OCI-LY7 (cell line): Measurements from ENCODE around the gene CDK11B.

ENCODE experiments used
- CTCF ChIP-seq: fragments of 200-600 bp; sonication (generic); conservative IDR thresholded peaks from 2 replicates; pipeline ENCODE4 v1.5.1; 2014; ENCODE audit warnings: mild to moderate bottlenecking, antibody characterized with exemption, low read length, moderate library complexity, mixed read lengths
- EZH2phosphoT487 ChIP-seq: fragments of 200-600 bp; sonication (generic); IDR thresholded peaks from 2 replicates; pipeline ENCODE4 v1.6.1; 2018; ENCODE audit warnings: low read depth, borderline replicate concordance, mild to moderate bottlenecking, mixed run types, antibody characterized with exemption, low read length, moderate library complexity, mixed read lengths

DNA sequence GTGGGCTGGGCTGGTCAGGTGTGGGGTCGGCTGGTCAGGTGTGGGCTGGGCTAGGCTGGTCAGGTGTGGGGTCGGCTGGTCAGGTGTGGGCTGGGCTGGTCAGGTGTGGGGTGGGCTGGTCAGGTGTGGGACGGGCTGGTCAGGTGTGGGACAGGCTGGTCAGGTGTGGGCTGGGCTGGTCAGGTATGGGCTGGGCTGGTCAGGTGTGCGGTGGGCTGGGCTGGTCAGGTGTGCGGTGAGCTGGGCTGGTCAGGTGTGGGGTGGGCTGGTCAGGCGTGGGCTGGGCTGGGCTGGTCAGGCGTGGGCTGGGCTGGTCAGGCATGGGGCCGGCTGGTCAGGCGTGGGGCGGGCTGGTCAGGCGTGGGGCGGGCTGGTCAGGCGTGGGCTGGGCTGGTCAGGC, 52.6 kb downstream of the CDK11B start:
- TF ChIP-seq CTCF (no peak), EZH2phosphoT487 (no peak)
